Neuronal stem cell (in vitro differentiated cells): ENCODE data around the gene OR51B5. TPM values are rescaled to one million over a fixed set of nuclear protein-coding genes. Genes with fewer than 3 reads are reported as not detected.

ENCODE experiments used
- DNase-seq: peaks from one replicate; pipeline ENCODE4 v3.0.0-alpha.2; 2013; ENCODE audit warnings: low spot score
- H2AFZ ChIP-seq: one replicate; pipeline ENCODE4 v1.6.1; 2013; ENCODE audit warnings: mild to moderate bottlenecking, low read length, inconsistent platforms
- H2AK5ac ChIP-seq: 2 replicates; pipeline ENCODE4 v1.6.1; 2013; ENCODE audit warnings: low read depth, mild to moderate bottlenecking, inconsistent platforms, low read length, moderate library complexity, mixed read lengths
- H2BK120ac ChIP-seq: 2 replicates; pipeline ENCODE4 v1.6.1; 2013; ENCODE audit warnings: low read depth, mild to moderate bottlenecking, inconsistent platforms, low read length, moderate library complexity, mixed read lengths
- H2BK12ac ChIP-seq: one replicate; pipeline ENCODE4 v1.6.1; 2013; ENCODE audit warnings: low read length, inconsistent platforms
- H2BK15ac ChIP-seq: 2 replicates; pipeline ENCODE4 v1.6.1; 2013; ENCODE audit warnings: mild to moderate bottlenecking, low read length, inconsistent platforms, mixed read lengths
- H2BK5ac ChIP-seq: one replicate; pipeline ENCODE4 v1.6.1; 2013; ENCODE audit warnings: inconsistent platforms, mild to moderate bottlenecking, low read length, moderate library complexity
- H3K14ac ChIP-seq: one replicate; pipeline ENCODE4 v1.6.1; 2013; ENCODE audit warnings: low read length, inconsistent platforms
- H3K18ac ChIP-seq: 2 replicates; pipeline ENCODE4 v1.6.1; 2013; ENCODE audit warnings: low read length, inconsistent platforms
- H3K23ac ChIP-seq: 2 replicates; pipeline ENCODE4 v1.6.1; 2013; ENCODE audit warnings: low read depth, mild to moderate bottlenecking, mixed read lengths, low read length, inconsistent platforms; ENCODE audit not compliant: poor library complexity
- H3K27ac ChIP-seq: replicated peaks from 3 replicates; pipeline ENCODE4 v1.5.1; 2013; ENCODE audit warnings: low read length, inconsistent platforms
- H3K27me3 ChIP-seq, 3 experiments: 2 replicates each; pipeline ENCODE4 v1.6.1; 2013; ENCODE audit warnings: low read length in 3 of 3, mild to moderate bottlenecking in 2 of 3, inconsistent platforms in 1 of 3, low read depth in 1 of 3, mixed read lengths in 1 of 3, moderate library complexity in 1 of 3; ENCODE audit not compliant: control insufficient read depth in 3 of 3, insufficient read depth in 3 of 3
- H3K36me3 ChIP-seq, 2 donors: replicated peaks in 1 of 2; 2 replicates each; pipeline ENCODE4 v1.6.1; 2013; ENCODE audit warnings: low read length in 2 of 2; ENCODE audit not compliant: control insufficient read depth in 2 of 2, insufficient read depth in 2 of 2
- H3K4ac ChIP-seq: 2 replicates; pipeline ENCODE4 v1.6.1; 2013; ENCODE audit warnings: inconsistent platforms, mild to moderate bottlenecking, low read length, moderate library complexity
- H3K4me1 ChIP-seq, 2 donors: 1 replicate in 1 of 2; 2 replicates in 1 of 2; pipeline ENCODE4 v1.6.1; 2013; ENCODE audit warnings: low read length in 2 of 2, low read depth in 1 of 2; ENCODE audit not compliant: control insufficient read depth in 2 of 2, insufficient read depth in 1 of 2
- H3K4me2 ChIP-seq: one replicate; pipeline ENCODE4 v1.6.1; 2013; ENCODE audit warnings: mild to moderate bottlenecking, low read length, inconsistent platforms; ENCODE audit not compliant: insufficient read depth, poor library complexity, severe bottlenecking
- H3K4me3 ChIP-seq, 2 donors: 2 replicates each; pipeline ENCODE4 v1.5.1; 2013; ENCODE audit warnings: low read length in 2 of 2, mild to moderate bottlenecking in 2 of 2, inconsistent platforms in 1 of 2, moderate library complexity in 1 of 2
- H3K79me1 ChIP-seq: one replicate; pipeline ENCODE4 v1.6.1; 2013; ENCODE audit warnings: low read depth, mild to moderate bottlenecking, inconsistent platforms, low read length, moderate library complexity
- H3K9ac ChIP-seq: one replicate; pipeline ENCODE4 v1.6.1; 2013; ENCODE audit warnings: mild to moderate bottlenecking, low read depth, low read length, inconsistent platforms; ENCODE audit not compliant: poor library complexity
- H3K9me3 ChIP-seq, 2 donors: replicated peaks in 1 of 2; 2 replicates each; pipeline versions ENCODE3 to v1.6.1; 2013; ENCODE audit warnings: low read length in 2 of 2, mild to moderate bottlenecking in 2 of 2, inconsistent platforms in 1 of 2, low read depth in 1 of 2, mixed read lengths in 1 of 2, moderate library complexity in 1 of 2; ENCODE audit not compliant: control insufficient read depth in 2 of 2, insufficient read depth in 1 of 2
- H4K8ac ChIP-seq: one replicate; pipeline ENCODE4 v1.6.1; 2013; ENCODE audit warnings: low read depth, mild to moderate bottlenecking, inconsistent platforms, low read length, moderate library complexity
- H4K91ac ChIP-seq: one replicate; pipeline ENCODE4 v1.6.1; 2013; ENCODE audit warnings: low read length, low read depth, mild to moderate bottlenecking, inconsistent platforms; ENCODE audit not compliant: poor library complexity
- WGBS, 2 donors: extraction: QIAGEN DNeasy Blood & Tissue Kit; methylation state at CpG; one replicate each; pipeline ENCODE4 v1.1.7; 2013; ENCODE audit warnings: missing lambda C conversion rate in 2 of 2, mixed read lengths in 1 of 2; ENCODE audit not compliant: insufficient read length in 2 of 2, insufficient replicate concordance in 1 of 2; ENCODE audit errors: extremely low coverage in 2 of 2; 5-methylcytosine and 5-hydroxymethylcytosine counted together
- polyA plus RNA-seq, 2 experiments: library from polyadenylated mRNA; stranded (reverse); fragments of 200-250 nt; gene quantifications; one replicate each; pipeline ENCODE4 v1.2.3, GENCODE V29; 2013

OR51B5 gene, protein sequence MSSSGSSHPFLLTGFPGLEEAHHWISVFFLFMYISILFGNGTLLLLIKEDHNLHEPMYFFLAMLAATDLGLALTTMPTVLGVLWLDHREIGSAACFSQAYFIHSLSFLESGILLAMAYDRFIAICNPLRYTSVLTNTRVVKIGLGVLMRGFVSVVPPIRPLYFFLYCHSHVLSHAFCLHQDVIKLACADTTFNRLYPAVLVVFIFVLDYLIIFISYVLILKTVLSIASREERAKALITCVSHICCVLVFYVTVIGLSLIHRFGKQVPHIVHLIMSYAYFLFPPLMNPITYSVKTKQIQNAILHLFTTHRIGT
- polyA plus RNA-seq (2013, experiment 1 of 2), result 0.06 TPM
- not detected for polyA plus RNA-seq (2013, experiment 2 of 2)

GRCh38 chr11:5343474-5344335, at the start of gene OR51B5:
OR51B5 (minus strand) TSS chr11:5343524; CDS start chr11:5343524, 0 bp downstream.
- Histone ChIP-seq H3K36me3 (no peaks in the 10 kb centered on the region), H3K4ac (no peak within 1 kb of the TSS)
- no peak for DNase-seq

DNA sequence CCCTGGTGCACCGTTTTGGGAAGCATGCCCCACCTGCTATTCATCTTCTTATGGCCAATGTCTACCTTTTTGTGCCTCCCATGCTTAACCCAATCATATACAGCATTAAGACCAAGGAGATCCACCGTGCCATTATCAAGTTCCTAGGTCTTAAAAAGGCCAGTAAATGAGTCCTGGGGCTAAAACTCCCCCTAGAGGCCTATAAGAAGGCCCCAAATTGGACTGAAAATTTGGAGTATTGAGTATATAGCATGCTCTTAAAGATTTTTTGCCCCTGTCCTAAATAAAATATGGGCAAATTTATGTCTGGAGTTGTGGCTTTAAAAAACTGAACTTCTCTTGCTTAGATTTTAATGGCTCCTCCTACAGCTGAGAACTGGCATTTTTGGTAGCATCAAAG, 46.9 kb upstream of the OR51B5 start:
- Histone ChIP-seq H2BK12ac (no peak overlapping the region), H3K4me2 (no peak overlapping the region), H3K4me1 (no peaks in the 10 kb centered on the region), H2BK15ac (no peak overlapping the region), H3K9ac (no peak overlapping the region), H3K4me3 (no peak overlapping the region), H3K14ac (no peak overlapping the region), H2AK5ac (no peak overlapping the region), H3K18ac (no peak overlapping the region), H3K27ac (no peak overlapping the region), H4K91ac (no peak overlapping the region), H4K8ac (no peak overlapping the region), H3K36me3 (no peaks in the 10 kb centered on the region), H3K4ac (no peak overlapping the region), H2BK120ac (no peak overlapping the region), H3K23ac (no peak overlapping the region), H3K9me3 (no peaks in the 10 kb centered on the region), H3K79me1 (no peaks in the 10 kb centered on the region), H2BK5ac (no peak overlapping the region), H3K27me3 (no peaks in the 10 kb centered on the region), H2AFZ (no peak overlapping the region)
- no CpG with 5 or more reads among the region's 2 CpGs for WGBS, 2 donors
- DNase-seq, result no peak

More at GRCh38 chr11:5343474-5344335, at the start of gene OR51B5:
- Histone ChIP-seq H3K9ac (no peak within 1 kb of the TSS), H2AK5ac (no peak within 1 kb of the TSS), H4K8ac (no peak within 1 kb of the TSS), H3K4me3 (no peak within 1 kb of the TSS), H2BK15ac (no peak within 1 kb of the TSS), H2BK12ac (no peak within 1 kb of the TSS), H3K79me1 (no peaks in the 10 kb centered on the region), H3K9me3 (no peaks in the 10 kb centered on the region), H3K27ac (no peak within 1 kb of the TSS), H3K23ac (no peak within 1 kb of the TSS), H3K18ac (no peak within 1 kb of the TSS), H3K4me2 (no peak within 1 kb of the TSS), H2BK5ac (no peak within 1 kb of the TSS), H2AFZ (no peak within 1 kb of the TSS), H3K4me1 (no peaks in the 10 kb centered on the region), H3K27me3 (peaks cover 0 to 3% (median 0%) of the 10 kb centered on the region in 3 experiments), H3K14ac (no peak within 1 kb of the TSS), H4K91ac (no peak within 1 kb of the TSS), H2BK120ac (no peak within 1 kb of the TSS)
- WGBS, 2 donors, result no CpG with 5 or more reads among the region's 6 CpGs

- H4K8ac ChIP-seq, result no peak overlapping the region
- H3K36me3 ChIP-seq, result no peaks in the 10 kb centered on the region
- no peaks in the 10 kb centered on the region for H3K79me1 ChIP-seq
- H3K4me2 ChIP-seq, result no peak overlapping the region
- no peaks in the 10 kb centered on the region for H3K27me3 ChIP-seq
- H2AFZ ChIP-seq, result no peak overlapping the region
- WGBS, 2 donors, result no CpG with 5 or more reads among the region's 2 CpGs
- no peak overlapping the region for H3K14ac ChIP-seq
- DNase-seq, result no peak
- peaks cover 0 to 2% of the 10 kb centered on the region in 2 donors for H3K4me1 ChIP-seq
- H3K9me3 ChIP-seq, result no peaks in the 10 kb centered on the region
- no peak overlapping the region for H3K4me3 ChIP-seq
- H4K91ac ChIP-seq, result no peak overlapping the region
- H2BK120ac ChIP-seq, result no peak overlapping the region
- H3K4ac ChIP-seq, result no peak overlapping the region
- H2BK5ac ChIP-seq, result no peak overlapping the region
- no peak overlapping the region for H2BK15ac ChIP-seq
- no peak overlapping the region for H3K27ac ChIP-seq
- H3K23ac ChIP-seq, result no peak overlapping the region
- no peak overlapping the region for H2AK5ac ChIP-seq
- H2BK12ac ChIP-seq, result no peak overlapping the region
- H3K9ac ChIP-seq, result no peak overlapping the region
- no peak overlapping the region for H3K18ac ChIP-seq
These were observed 41.0 kb upstream of the OR51B5 start for GRCh38 chr11:5384335-5384734.

GRCh38 chr11:5383576-5383975, 40.3 kb upstream of the OR51B5 start, which contains the start of gene OR51M1:
OR51M1 (plus strand) TSS chr11:5383812; CDS start chr11:5389399, 5,587 bp downstream.
- Histone ChIP-seq H3K4me1 (peaks cover 0 to 2% of the 10 kb centered on the region in 2 donors), H3K9ac (no peak within 1 kb of the TSS), H2BK120ac (no peak within 1 kb of the TSS), H2BK12ac (no peak within 1 kb of the TSS), H3K4ac (no peak within 1 kb of the TSS), H4K91ac (no peak within 1 kb of the TSS), H3K18ac (peak within 1 kb of the TSS; percentile 1), H2AFZ (no peak within 1 kb of the TSS), H3K27me3 (no peaks in the 10 kb centered on the region), H2BK15ac (no peak within 1 kb of the TSS), H3K14ac (no peak within 1 kb of the TSS), H3K4me3 (no peak within 1 kb of the TSS), H3K9me3 (no peaks in the 10 kb centered on the region), H3K27ac (no peak within 1 kb of the TSS), H4K8ac (no peak within 1 kb of the TSS), H2BK5ac (no peak within 1 kb of the TSS), H3K23ac (no peak within 1 kb of the TSS), H3K79me1 (no peaks in the 10 kb centered on the region), H2AK5ac (no peak within 1 kb of the TSS), H3K36me3 (no peaks in the 10 kb centered on the region), H3K4me2 (no peak within 1 kb of the TSS)
- no CpG with 5 or more reads among the region's 1 CpG for WGBS, 2 donors
- no peak for DNase-seq
